ENCODE data around the gene PGF. TPM values are rescaled to one million over a fixed set of nuclear protein-coding genes. Genes with fewer than 3 reads are reported as not detected.
"Not testable (repeated sequence)": the region's sequence is repeated elsewhere in the genome, so short reads cannot be mapped to it uniquely, and the experiment has no call there.

Gene PGF
- total and polyA plus RNA-seq, 2 of the 13 experiments (the other 11 are each of a cell fraction or from before 2014, with no cell fraction given): 10.7 to 27.5 TPM

DNA sequence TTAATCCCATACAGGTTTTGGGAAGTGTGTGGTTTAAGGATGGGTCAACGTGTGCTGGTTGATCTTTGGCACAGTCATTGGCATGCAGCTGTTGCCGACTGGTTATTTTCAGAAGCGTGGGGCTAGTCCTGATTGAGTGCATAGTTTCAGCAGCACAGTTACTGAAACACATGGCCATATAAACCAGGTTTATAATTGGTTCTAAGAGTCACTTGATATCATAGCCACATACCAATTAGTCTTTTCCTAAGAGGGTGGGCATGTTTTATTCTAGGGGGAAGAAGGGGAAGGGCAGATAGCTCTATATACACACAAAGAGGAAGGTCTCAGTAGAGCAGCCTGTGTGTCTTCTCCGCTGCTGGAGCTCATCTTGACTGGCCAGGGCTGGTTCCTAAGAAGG lies 21.4 kb downstream of the PGF start:
- no peak for DNase-seq (ENCODE audit: low spot score)
- FAIRE-seq: no peak

GRCh38 chr14:74932936-74933335 lies 22.5 kb downstream of the PGF start:
- TF ChIP-seq KAT8 (CRISPR knock-in tag; IDR thresholded peaks at IDR 0.05): 0 out of 2 replicates have a peak, but pooled peaks have one; percentile 2
- 66% methylated on average over 4 of the region's 4 CpGs for WGBS (ENCODE audit: low lambda C conversion rate)
- H3K27me3 ChIP-seq (ENCODE audit: control insufficient read depth in 1 of 2, insufficient read depth in 2 of 2, low read length in 2 of 2); CTCF ChIA-PET (ENCODE audit: low intra/inter-chr PET ratio, low total read pairs); ATAC-seq; BruUV-seq (replicated peaks); H3K9ac ChIP-seq (ENCODE audit: insufficient read depth, low read depth, low read length); H4K20me1 ChIP-seq (ENCODE audit: insufficient read depth, low read length); H3K27ac ChIP-seq (ENCODE audit: extremely low read length, insufficient read depth, low read length); H3K36me3 ChIP-seq (replicated peaks in 1 of 2; ENCODE audit: control insufficient read depth in 1 of 2, insufficient read depth in 2 of 2, low read length in 2 of 2); FAIRE-seq; in situ Hi-C loops (cut with HindIII; ENCODE audit: extremely low pct_ligation_motif_present, low pct_unique_long_range_greater_than_20kb); intact Hi-C loops (cut with micrococcal nuclease; ENCODE audit: unreplicated experiment); H3K9me3 ChIP-seq (ENCODE audit: low read length); H3K79me2 ChIP-seq (ENCODE audit: insufficient read depth, low read length); DNase-seq (ENCODE audit: low spot score): not testable (repeated sequence)
- H2AFZ ChIP-seq (ENCODE audit: low read length): peak overlapping the region; percentile 100
- POLR2A ChIA-PET: interaction anchor here (2.5 kb wide), 1 partner anchor 10 kb away, joined by 10 read pairs; the partner anchor contains the start of gene RPS6KL1
- peak overlapping the region in 2 of 3 experiments; percentile 49 to 61; a peak in 3 of 6 replicates for H3K4me3 ChIP-seq (replicated peaks in 1 of 3; ENCODE audit: insufficient read depth in 1 of 3, low read depth in 2 of 3, low read length in 3 of 3)
- peak overlapping the region; percentile 87 for H3K4me2 ChIP-seq (ENCODE audit: low read depth, low read length)
- peaks cover 39% of the 10 kb centered on the region for H3K4me1 ChIP-seq (ENCODE audit: insufficient read depth, low read length)

More for the DNA sequence above, 21.4 kb downstream of the PGF start:
- H3K4me3 ChIP-seq (replicated peaks in 1 of 3; ENCODE audit: insufficient read depth in 1 of 3, low read depth in 2 of 3, low read length in 3 of 3): no peak overlapping the region
- intact Hi-C loops (cut with micrococcal nuclease; ENCODE audit: unreplicated experiment): no loop called here
- TF ChIP-seq NCOA2 (CRISPR knock-in tag; IDR thresholded peaks at IDR 0.05) (no peak), ZNF207 (IDR thresholded peaks at IDR 0.05; ENCODE audit: borderline replicate concordance) (no peak), FLYWCH1 (CRISPR knock-in tag; IDR thresholded peaks at IDR 0.05) (no peak), ZNF430 (CRISPR knock-in tag; IDR thresholded peaks at IDR 0.05) (no peak), SNAI1 (CRISPR knock-in tag; IDR thresholded peaks at IDR 0.05; ENCODE audit: borderline replicate concordance) (no peak), CHD4 (IDR thresholded peaks at IDR 0.05; ENCODE audit: borderline replicate concordance, low read length) (no peak), MTA1 (CRISPR knock-in tag; IDR thresholded peaks at IDR 0.05; ENCODE audit: borderline replicate concordance) (no peak), SATB2 (CRISPR knock-in tag; IDR thresholded peaks at IDR 0.05) (no peak)
- TF ChIP-seq, protein P1, sequence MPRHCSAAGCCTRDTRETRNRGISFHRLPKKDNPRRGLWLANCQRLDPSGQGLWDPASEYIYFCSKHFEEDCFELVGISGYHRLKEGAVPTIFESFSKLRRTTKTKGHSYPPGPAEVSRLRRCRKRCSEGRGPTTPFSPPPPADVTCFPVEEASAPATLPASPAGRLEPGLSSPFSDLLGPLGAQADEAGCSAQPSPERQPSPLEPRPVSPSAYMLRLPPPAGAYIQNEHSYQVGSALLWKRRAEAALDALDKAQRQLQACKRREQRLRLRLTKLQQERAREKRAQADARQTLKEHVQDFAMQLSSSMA (CRISPR knock-in tag; IDR thresholded peaks at IDR 0.05): no peak
- BruUV-seq (replicated peaks): no TSS peak
- WGBS (ENCODE audit: low lambda C conversion rate): 7% methylated on average over 3 of the region's 4 CpGs
- H3K9ac ChIP-seq (ENCODE audit: insufficient read depth, low read depth, low read length): no peak overlapping the region
- peak; percentile 44 for ATAC-seq
- H3K79me2 ChIP-seq (ENCODE audit: insufficient read depth, low read length): no peaks in the 10 kb centered on the region
- no peak overlapping the region for H2AFZ ChIP-seq (ENCODE audit: low read length)
- no peaks in the 10 kb centered on the region for H3K36me3 ChIP-seq (replicated peaks in 1 of 2; ENCODE audit: control insufficient read depth in 1 of 2, insufficient read depth in 2 of 2, low read length in 2 of 2)
- no peaks in the 10 kb centered on the region for H4K20me1 ChIP-seq (ENCODE audit: insufficient read depth, low read length)
- no peaks in the 10 kb centered on the region for H3K9me3 ChIP-seq (ENCODE audit: low read length)
- CTCF ChIA-PET (ENCODE audit: low intra/inter-chr PET ratio, low total read pairs): no interaction called here
- H3K27me3 ChIP-seq (ENCODE audit: control insufficient read depth in 1 of 2, insufficient read depth in 2 of 2, low read length in 2 of 2): peaks cover 0 to 2% of the 10 kb centered on the region in 2 experiments; a peak in 2 of 5 replicates
- H3K27ac ChIP-seq (ENCODE audit: extremely low read length, insufficient read depth, low read length): no peak overlapping the region
- POLR2A ChIA-PET: interaction anchor here (0.5 to 1.0 kb wide), 3 partner anchors 11 to 95 kb away, joined by 3 read pairs; partner anchors contain the start of gene RPS6KL1
- in situ Hi-C loops (cut with HindIII; ENCODE audit: extremely low pct_ligation_motif_present, low pct_unique_long_range_greater_than_20kb): no loop called here
- H3K4me1 ChIP-seq (ENCODE audit: insufficient read depth, low read length): peaks cover 39% of the 10 kb centered on the region
- H3K4me2 ChIP-seq (ENCODE audit: low read depth, low read length): peak overlapping the region; percentile 43; the same call in 1 of the 2 replicates
